HG02981 (cell line): ENCODE results near the gene DOCK11.
"Not testable (repeated sequence)": the region's sequence is repeated elsewhere in the genome, so short reads cannot be mapped to it uniquely, and the experiment has no call there.

Experiments used
- ATAC-seq: cut with Tn5 transposase; IDR thresholded peaks from one replicate; pipeline ENCODE4 v1.9.1; 2021; ENCODE audit warnings: mild to moderate bottlenecking, moderate library complexity; ENCODE audit not compliant: unreplicated experiment

DOCK11 gene

GRCh38 chrX:118679290-118679689 is 183.7 kb downstream of the DOCK11 start:
- ATAC-seq, result no peak

GRCh38 chrX:118682258-118683014 is 186.8 kb downstream of the DOCK11 start:
- no peak for ATAC-seq

- no peak for ATAC-seq
These were observed 189.8 kb downstream of the DOCK11 start for GRCh38 chrX:118685393-118685792.

- ATAC-seq, result no peak
These were observed 193.3 kb downstream of the DOCK11 start for GRCh38 chrX:118688935-118689334.

- no peak for ATAC-seq
These were observed 198.2 kb downstream of the DOCK11 start for GRCh38 chrX:118693843-118694242.

GRCh38 chrX:118694638-118695037 is 199.0 kb downstream of the DOCK11 start:
- no peak for ATAC-seq

GRCh38 chrX:118698516-118699170 is 203.0 kb downstream of the DOCK11 start:
- ATAC-seq, result no peak

- no peak for ATAC-seq
These were observed 207.1 kb downstream of the DOCK11 start for GRCh38 chrX:118702741-118703140.

GRCh38 chrX:118706681-118707080 is 211.1 kb downstream of the DOCK11 start:
- no peak for ATAC-seq

- no peak for ATAC-seq
These were observed 218.9 kb downstream of the DOCK11 start for GRCh38 chrX:118714521-118714920.

- not testable (repeated sequence) for ATAC-seq
These were observed 220.3 kb downstream of the DOCK11 start for GRCh38 chrX:118715917-118716316.

- ATAC-seq, result not testable (repeated sequence)
These were observed 221.2 kb downstream of the DOCK11 start for GRCh38 chrX:118716833-118717232.

- ATAC-seq, result no peak
These were observed 222.2 kb downstream of the DOCK11 start for GRCh38 chrX:118717678-118718391.

- ATAC-seq, result no peak
These were observed 223.1 kb downstream of the DOCK11 start for GRCh38 chrX:118718737-118719136.

GRCh38 chrX:118720058-118720707 is 224.6 kb downstream of the DOCK11 start:
- no peak for ATAC-seq

- ATAC-seq, result no peak
These were observed 227.8 kb downstream of the DOCK11 start for GRCh38 chrX:118723376-118723775.

- ATAC-seq, result no peak
These were observed 228.8 kb downstream of the DOCK11 start for GRCh38 chrX:118724365-118724764.

GRCh38 chrX:118724775-118725174 is 229.2 kb downstream of the DOCK11 start:
- ATAC-seq, result no peak

- no peak for ATAC-seq
These were observed 230.8 kb downstream of the DOCK11 start for GRCh38 chrX:118726396-118726795.

- no peak for ATAC-seq
These were observed 231.5 kb downstream of the DOCK11 start, which contains the start of gene IL13RA1 for GRCh38 chrX:118726887-118727685. IL13RA1 (plus strand) TSS chrX:118727606; CDS start chrX:118727639, 33 bp downstream.
